Measurements from ENCODE around the gene GALK2. TPM values are rescaled to one million over a fixed set of nuclear protein-coding genes. Genes with fewer than 3 reads are reported as not detected.

GALK2 gene
- total and polyA plus RNA-seq, 10 donors, result 6.8 to 60.8 (median 32.7) TPM

- Histone ChIP-seq H3K4me3 (no peak overlapping the region), H3K27me3 (replicated peaks in 1 of 7) (no peaks in the 10 kb centered on the region), H3K27ac (no peak overlapping the region), H3K4me1 (peaks cover 0 to 21% (median 11%) of the 10 kb centered on the region in 6 donors), H3K36me3 (peaks cover 0 to 63% (median 8%) of the 10 kb centered on the region in 6 donors), H3K9me3 (peaks cover 0 to 9% (median 7%) of the 10 kb centered on the region in 8 donors)
- intact Hi-C loops (cut with DNase I; ENCODE audit: low total_unique reads), result loop anchor here (5.0 kb wide), 1 partner anchor 180 kb away; no protein-coding TSS in a partner anchor
- TF ChIP-seq POLR2AphosphoS5 (IDR thresholded peaks at IDR 0.05), result no peak
- TF ChIP-seq POLR2A (IDR thresholded peaks at IDR 0.05), result no peak
- no peak for DNase-seq
Measured at GRCh38 chr15:49236869-49237268, 66.8 kb downstream of the GALK2 start.

GRCh38 chr15:49238342-49238741, 68.3 kb downstream of the GALK2 start:
- H3K9me3 ChIP-seq, result no peaks in the 10 kb centered on the region
- no peak for DNase-seq
- no peaks in the 10 kb centered on the region for H3K27me3 ChIP-seq (replicated peaks in 1 of 7)
- H3K4me3 ChIP-seq, result no peak overlapping the region
- 68 to 83% (median 75%) methylated on average over 2 of the region's 2 CpGs for WGBS, 5 donors
- H3K27ac ChIP-seq, result no peak overlapping the region
- peaks cover 0 to 70% (median 15%) of the 10 kb centered on the region in 6 donors for H3K36me3 ChIP-seq
- intact Hi-C loops (cut with DNase I; ENCODE audit: low total_unique reads), result loop anchor here (5.0 kb wide), 1 partner anchor 179 kb away; no protein-coding TSS in a partner anchor
- peaks cover 0 to 17% (median 11%) of the 10 kb centered on the region in 6 donors for H3K4me1 ChIP-seq
- TF ChIP-seq POLR2A (IDR thresholded peaks at IDR 0.05), result no peak
- TF ChIP-seq POLR2AphosphoS5 (IDR thresholded peaks at IDR 0.05), result no peak
- no peak for TF ChIP-seq CTCF (IDR thresholded peaks at IDR 0.05 in 8 of 11, conservative IDR thresholded peaks at IDR 0.05 in 3 of 11)

- H3K36me3 ChIP-seq, result peaks cover 0 to 66% (median 17%) of the 10 kb centered on the region in 6 donors
- intact Hi-C loops (cut with DNase I; ENCODE audit: low total_unique reads), result loop anchor here (5.0 kb wide), 1 partner anchor 178 kb away; no protein-coding TSS in a partner anchor
- no peak for TF ChIP-seq POLR2AphosphoS5 (IDR thresholded peaks at IDR 0.05)
- TF ChIP-seq CTCF (IDR thresholded peaks at IDR 0.05 in 8 of 11, conservative IDR thresholded peaks at IDR 0.05 in 3 of 11), result no peak
- no peak for TF ChIP-seq POLR2A (IDR thresholded peaks at IDR 0.05)
- DNase-seq, result no peak
- no peaks in the 10 kb centered on the region for H3K9me3 ChIP-seq
- H3K4me3 ChIP-seq, result no peak overlapping the region
- H3K4me1 ChIP-seq, result peaks cover 0 to 17% (median 11%) of the 10 kb centered on the region in 6 donors
- WGBS, 5 donors, result 89 to 100% (median 100%) methylated on average over 1 of the region's 1 CpG
- no peaks in the 10 kb centered on the region for H3K27me3 ChIP-seq (replicated peaks in 1 of 7)
- H3K27ac ChIP-seq, result no peak overlapping the region
Measured at GRCh38 chr15:49239105-49239504, 69.1 kb downstream of the GALK2 start.

GRCh38 chr15:49242820-49243219, 72.8 kb downstream of the GALK2 start:
- WGBS, 5 donors, result 82 to 93% (median 82%) methylated on average over 2 of the region's 2 CpGs
- TF ChIP-seq POLR2AphosphoS5 (IDR thresholded peaks at IDR 0.05) (no peak), CTCF (IDR thresholded peaks at IDR 0.05 in 8 of 11, conservative IDR thresholded peaks at IDR 0.05 in 3 of 11) (no peak), POLR2A (IDR thresholded peaks at IDR 0.05) (no peak)
- Histone ChIP-seq H3K27me3 (replicated peaks in 1 of 7) (no peaks in the 10 kb centered on the region), H3K27ac (no peak overlapping the region), H3K4me1 (peaks cover 0 to 9% (median 0%) of the 10 kb centered on the region in 6 donors), H3K4me3 (no peak overlapping the region), H3K9me3 (no peaks in the 10 kb centered on the region), H3K36me3 (peaks cover 0 to 75% (median 18%) of the 10 kb centered on the region in 6 donors)
- intact Hi-C loops (cut with DNase I; ENCODE audit: low total_unique reads), result no loop called here
- no peak for DNase-seq

All from spleen (tissue), 11 donors.